Neural cell (in vitro differentiated cells): ENCODE results near the gene TAL1. TPM values are rescaled to one million over a fixed set of nuclear protein-coding genes. Genes with fewer than 3 reads are reported as not detected.

Experiments used
- H2AFZ ChIP-seq: fragments of 200-600, 300-800 bp; sonication (generic), shearing (Covaris generic); 2 replicates; pipeline ENCODE4 v1.6.0; 2014; ENCODE audit warnings: low read depth, mild to moderate bottlenecking, antibody characterized with exemption, low read length, moderate library complexity
- H3F3A ChIP-seq: fragments of 200-600 bp; shearing (Covaris generic); 2 replicates; pipeline ENCODE4 v1.6.1; 2016; ENCODE audit warnings: mild to moderate bottlenecking, moderate library complexity, mixed read lengths, antibody characterized with exemption, low read length; ENCODE audit not compliant: insufficient read depth, poor library complexity, severe bottlenecking
- H3K27ac ChIP-seq: fragments of 200-600, 300-800 bp; sonication (generic), shearing (Covaris generic); 2 replicates; pipeline ENCODE4 v1.5.1; 2014; ENCODE audit warnings: mild to moderate bottlenecking, low read length, moderate library complexity
- H3K27me3 ChIP-seq: fragments of 300-800, 200-600 bp; sonication (generic), shearing (Covaris generic); 2 replicates; pipeline ENCODE4 v1.6.0; 2014; ENCODE audit warnings: mild to moderate bottlenecking, low read depth, low read length, moderate library complexity; ENCODE audit not compliant: insufficient read depth
- H3K36me3 ChIP-seq: fragments of 300-800, 200-600 bp; sonication (generic), shearing (Covaris generic); 2 replicates; pipeline ENCODE4 v1.5.1; 2014; ENCODE audit warnings: mild to moderate bottlenecking, antibody characterized with exemption, low read length, moderate library complexity; ENCODE audit not compliant: insufficient read depth
- H3K4me2 ChIP-seq: fragments of 300-800, 200-600 bp; sonication (generic), shearing (Covaris generic); 2 replicates; pipeline ENCODE4 v1.6.0; 2014; ENCODE audit warnings: mild to moderate bottlenecking, low read length
- H3K4me3 ChIP-seq: fragments of 300-800, 200-600 bp; sonication (generic), shearing (Covaris generic); 2 replicates; pipeline ENCODE4 v1.5.1; 2014; ENCODE audit warnings: mild to moderate bottlenecking, low read length, moderate library complexity
- H3K79me2 ChIP-seq: fragments of 200-600 bp; shearing (Covaris generic); replicated peaks from 2 replicates; pipeline ENCODE4 v1.6.0; 2014; ENCODE audit warnings: mild to moderate bottlenecking, low read length, moderate library complexity; ENCODE audit not compliant: insufficient read depth
- H3K9ac ChIP-seq: fragments of 300-800, 200-600 bp; sonication (generic), shearing (Covaris generic); 2 replicates; pipeline ENCODE4 v1.6.1; 2016; ENCODE audit warnings: mild to moderate bottlenecking, low read length, mixed read lengths
- H3K9me2 ChIP-seq: fragments of 200-600 bp; shearing (Covaris generic); 2 replicates; pipeline ENCODE4 v1.6.1; 2016; ENCODE audit warnings: mild to moderate bottlenecking, low read length, mixed read lengths; ENCODE audit not compliant: insufficient read depth
- H3K9me3 ChIP-seq: fragments of 200-600, 300-800 bp; sonication (generic), shearing (Covaris generic); 2 replicates; pipeline ENCODE4 v1.6.1; 2016; ENCODE audit warnings: mild to moderate bottlenecking, mixed run types, low read length, moderate library complexity, mixed read lengths
- H4K20me1 ChIP-seq: fragments of 200-600 bp; shearing (Covaris generic); 2 replicates; pipeline ENCODE4 v1.6.1; 2016; ENCODE audit warnings: mild to moderate bottlenecking, mixed run types; ENCODE audit not compliant: insufficient read depth
- EP300 ChIP-seq: fragments of 450-650 bp; conservative IDR thresholded peaks from 2 replicates; pipeline ENCODE4 v1.6.1; 2014; ENCODE audit warnings: antibody characterized with exemption, mild to moderate bottlenecking, moderate library complexity; ENCODE audit not compliant: poor library complexity, severe bottlenecking
- EZH2 ChIP-seq: fragments of 200-600, 300-800 bp; shearing (Covaris generic), sonication (generic); IDR thresholded peaks from 2 replicates; pipeline ENCODE4 v1.6.1; 2014; ENCODE audit warnings: antibody characterized with exemption, low read length, borderline replicate concordance, mild to moderate bottlenecking; ENCODE audit not compliant: insufficient read depth, poor library complexity, severe bottlenecking
- MXI1 ChIP-seq: fragments of 450-650 bp; conservative IDR thresholded peaks from 2 replicates; pipeline ENCODE4 v1.6.1; 2014; ENCODE audit warnings: antibody characterized with exemption, mild to moderate bottlenecking; ENCODE audit not compliant: poor library complexity, severe bottlenecking
- POLR2AphosphoS5 ChIP-seq: IDR thresholded peaks from 2 replicates; pipeline ENCODE4 v1.6.1; 2012
- RAD21 ChIP-seq: fragments of 450-650 bp; conservative IDR thresholded peaks from 2 replicates; pipeline ENCODE4 v1.6.1; 2014; ENCODE audit warnings: antibody characterized with exemption, mild to moderate bottlenecking, moderate library complexity
- SMC3 ChIP-seq: fragments of 450-650 bp; conservative IDR thresholded peaks from 2 replicates; pipeline ENCODE4 v1.6.1; 2014; ENCODE audit warnings: antibody characterized with exemption, mild to moderate bottlenecking, moderate library complexity; ENCODE audit not compliant: poor library complexity
- TAF1 ChIP-seq: IDR thresholded peaks from 2 replicates; pipeline ENCODE4 v1.6.1; 2012; ENCODE audit warnings: low read depth
- polyA plus RNA-seq: library from polyadenylated mRNA; depleted of rRNA; stranded (reverse); fragments of >200 nt; gene quantifications from 2 replicates; pipeline ENCODE4 v1.2.3, GENCODE V29; 2014
- TF ChIP-seq, protein P1 (sequence below): IDR thresholded peaks from 2 replicates; pipeline ENCODE4 v1.6.1; 2012; ENCODE audit warnings: borderline replicate concordance
- TF ChIP-seq, protein P2 (sequence below): fragments of 450-650 bp; IDR thresholded peaks from 2 replicates; pipeline ENCODE4 v1.5.1; 2014; ENCODE audit warnings: antibody characterized with exemption, mild to moderate bottlenecking, moderate library complexity; ENCODE audit not compliant: poor library complexity, severe bottlenecking

Gene TAL1
- polyA plus RNA-seq, 1 donor from 2014 or later, result not detected

DNA sequence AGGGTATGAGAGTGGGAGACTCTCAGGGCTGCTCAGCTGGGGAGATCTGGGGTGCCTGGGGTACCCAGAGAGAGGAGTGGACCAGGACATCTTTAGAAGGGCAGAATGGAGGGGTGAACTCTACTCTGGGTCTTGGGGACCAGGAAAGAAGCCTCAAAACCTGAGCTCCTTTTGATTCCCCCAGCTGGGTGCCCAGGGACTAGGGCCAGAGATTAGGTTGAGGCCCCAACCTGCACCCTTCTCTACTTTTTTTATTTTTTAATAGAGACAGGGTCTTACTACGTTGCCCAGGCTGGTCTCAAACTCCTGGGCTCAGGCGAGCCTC is 44.1 kb downstream of the TAL1 start:
- Histone ChIP-seq H3F3A (no peaks in the 10 kb centered on the region), H4K20me1 (no peaks in the 10 kb centered on the region), H3K9me3 (no peaks in the 10 kb centered on the region), H3K4me2 (no peak overlapping the region), H3K79me2 (no peaks in the 10 kb centered on the region), H2AFZ (no peak overlapping the region), H3K27me3 (no peaks in the 10 kb centered on the region), H3K9me2 (no peaks in the 10 kb centered on the region), H3K27ac (no peak overlapping the region), H3K36me3 (no peaks in the 10 kb centered on the region), H3K4me3 (no peak overlapping the region), H3K9ac (no peak overlapping the region)
- TF ChIP-seq POLR2AphosphoS5 (no peak), TAF1 (no peak), EP300 (no peak), EZH2 (no peak), RAD21 (no peak), MXI1 (no peak), SMC3 (no peak)
- TF ChIP-seq, protein P1, sequence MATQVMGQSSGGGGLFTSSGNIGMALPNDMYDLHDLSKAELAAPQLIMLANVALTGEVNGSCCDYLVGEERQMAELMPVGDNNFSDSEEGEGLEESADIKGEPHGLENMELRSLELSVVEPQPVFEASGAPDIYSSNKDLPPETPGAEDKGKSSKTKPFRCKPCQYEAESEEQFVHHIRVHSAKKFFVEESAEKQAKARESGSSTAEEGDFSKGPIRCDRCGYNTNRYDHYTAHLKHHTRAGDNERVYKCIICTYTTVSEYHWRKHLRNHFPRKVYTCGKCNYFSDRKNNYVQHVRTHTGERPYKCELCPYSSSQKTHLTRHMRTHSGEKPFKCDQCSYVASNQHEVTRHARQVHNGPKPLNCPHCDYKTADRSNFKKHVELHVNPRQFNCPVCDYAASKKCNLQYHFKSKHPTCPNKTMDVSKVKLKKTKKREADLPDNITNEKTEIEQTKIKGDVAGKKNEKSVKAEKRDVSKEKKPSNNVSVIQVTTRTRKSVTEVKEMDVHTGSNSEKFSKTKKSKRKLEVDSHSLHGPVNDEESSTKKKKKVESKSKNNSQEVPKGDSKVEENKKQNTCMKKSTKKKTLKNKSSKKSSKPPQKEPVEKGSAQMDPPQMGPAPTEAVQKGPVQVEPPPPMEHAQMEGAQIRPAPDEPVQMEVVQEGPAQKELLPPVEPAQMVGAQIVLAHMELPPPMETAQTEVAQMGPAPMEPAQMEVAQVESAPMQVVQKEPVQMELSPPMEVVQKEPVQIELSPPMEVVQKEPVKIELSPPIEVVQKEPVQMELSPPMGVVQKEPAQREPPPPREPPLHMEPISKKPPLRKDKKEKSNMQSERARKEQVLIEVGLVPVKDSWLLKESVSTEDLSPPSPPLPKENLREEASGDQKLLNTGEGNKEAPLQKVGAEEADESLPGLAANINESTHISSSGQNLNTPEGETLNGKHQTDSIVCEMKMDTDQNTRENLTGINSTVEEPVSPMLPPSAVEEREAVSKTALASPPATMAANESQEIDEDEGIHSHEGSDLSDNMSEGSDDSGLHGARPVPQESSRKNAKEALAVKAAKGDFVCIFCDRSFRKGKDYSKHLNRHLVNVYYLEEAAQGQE, result no peak
- TF ChIP-seq, protein P2, sequence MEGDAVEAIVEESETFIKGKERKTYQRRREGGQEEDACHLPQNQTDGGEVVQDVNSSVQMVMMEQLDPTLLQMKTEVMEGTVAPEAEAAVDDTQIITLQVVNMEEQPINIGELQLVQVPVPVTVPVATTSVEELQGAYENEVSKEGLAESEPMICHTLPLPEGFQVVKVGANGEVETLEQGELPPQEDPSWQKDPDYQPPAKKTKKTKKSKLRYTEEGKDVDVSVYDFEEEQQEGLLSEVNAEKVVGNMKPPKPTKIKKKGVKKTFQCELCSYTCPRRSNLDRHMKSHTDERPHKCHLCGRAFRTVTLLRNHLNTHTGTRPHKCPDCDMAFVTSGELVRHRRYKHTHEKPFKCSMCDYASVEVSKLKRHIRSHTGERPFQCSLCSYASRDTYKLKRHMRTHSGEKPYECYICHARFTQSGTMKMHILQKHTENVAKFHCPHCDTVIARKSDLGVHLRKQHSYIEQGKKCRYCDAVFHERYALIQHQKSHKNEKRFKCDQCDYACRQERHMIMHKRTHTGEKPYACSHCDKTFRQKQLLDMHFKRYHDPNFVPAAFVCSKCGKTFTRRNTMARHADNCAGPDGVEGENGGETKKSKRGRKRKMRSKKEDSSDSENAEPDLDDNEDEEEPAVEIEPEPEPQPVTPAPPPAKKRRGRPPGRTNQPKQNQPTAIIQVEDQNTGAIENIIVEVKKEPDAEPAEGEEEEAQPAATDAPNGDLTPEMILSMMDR, result no peak

DNA sequence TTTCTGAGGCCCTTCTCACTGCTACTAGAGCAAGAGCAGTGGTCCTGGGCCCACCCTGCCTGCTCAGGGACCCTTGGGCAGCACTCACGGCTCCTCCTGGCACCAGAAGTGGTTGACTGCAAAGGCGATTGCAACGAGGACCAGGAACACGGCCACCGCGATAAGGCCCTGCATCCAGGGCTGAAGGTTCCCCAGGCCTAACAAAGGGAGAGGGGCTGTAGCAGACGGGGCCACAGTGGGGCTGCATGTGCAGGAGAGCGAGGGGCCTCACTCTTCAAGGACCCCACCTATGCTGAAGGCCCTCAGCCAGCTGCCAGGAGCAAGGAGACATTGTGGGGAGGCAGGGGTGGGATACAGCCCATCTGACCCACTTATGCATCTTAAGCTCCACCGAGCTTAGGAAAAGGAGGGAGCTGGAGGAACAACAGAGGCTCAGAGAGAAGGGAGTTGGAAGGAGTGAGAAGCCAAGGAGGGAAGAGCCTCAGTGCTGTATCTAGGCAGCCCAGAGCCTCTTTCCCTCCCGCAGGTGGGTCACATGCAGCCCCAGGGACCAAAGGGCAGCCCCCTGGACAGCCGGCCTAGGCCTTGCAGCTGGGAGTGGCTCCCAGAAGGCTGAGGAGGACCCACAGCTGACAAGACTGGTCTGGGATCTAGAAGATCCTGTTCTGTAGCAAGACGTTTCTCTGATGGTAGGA is 44.6 kb downstream of the TAL1 start:
- Histone ChIP-seq H3K27me3 (no peaks in the 10 kb centered on the region), H3K36me3 (no peaks in the 10 kb centered on the region), H3K9ac (no peak overlapping the region), H2AFZ (no peak overlapping the region), H3K79me2 (no peaks in the 10 kb centered on the region), H4K20me1 (no peaks in the 10 kb centered on the region), H3K4me3 (no peak overlapping the region), H3K9me3 (no peaks in the 10 kb centered on the region), H3K9me2 (no peaks in the 10 kb centered on the region), H3F3A (no peaks in the 10 kb centered on the region), H3K27ac (no peak overlapping the region), H3K4me2 (no peak overlapping the region)
- no peak for TF ChIP-seq SMC3
- TF ChIP-seq TAF1, result no peak
- TF ChIP-seq, protein P2, result no peak
- TF ChIP-seq EZH2, result no peak
- TF ChIP-seq MXI1, result no peak
- no peak for TF ChIP-seq EP300
- TF ChIP-seq POLR2AphosphoS5, result no peak
- TF ChIP-seq, protein P1, result no peak
- TF ChIP-seq RAD21, result no peak
